ENCODE results near the gene DMRT1.

GRCh38 chr9:905906-906305 is 64.4 kb downstream of the DMRT1 start:
- TF ChIP-seq CTCF (IDR thresholded peaks at IDR 0.05) (no peak), POLR2A (IDR thresholded peaks at IDR 0.05) (no peak), EP300 (IDR thresholded peaks at IDR 0.05) (no peak)

All from tibial nerve (tissue), 4 donors.